ENCODE measurements around the gene WASHC3.
"Not testable (repeated sequence)": the region's sequence is repeated elsewhere in the genome, so short reads cannot be mapped to it uniquely, and the experiment has no call there.

Gene WASHC3

GRCh38 chr12:102061560-102062418, at the start of gene WASHC3:
WASHC3 (minus strand) TSS chr12:102061991; CDS start chr12:102061962, 29 bp downstream.
- DNase-seq (ENCODE audit: low read depth in 2 of 2) = peak; percentile 92 to 93

GRCh38 chr12:102110782-102111181, 49.0 kb upstream of the WASHC3 start:
- DNase-seq (ENCODE audit: low read depth in 2 of 2) = no peak

GRCh38 chr12:102107970-102108369, 46.2 kb upstream of the WASHC3 start:
- no peak for DNase-seq (ENCODE audit: low read depth in 2 of 2)

DNA sequence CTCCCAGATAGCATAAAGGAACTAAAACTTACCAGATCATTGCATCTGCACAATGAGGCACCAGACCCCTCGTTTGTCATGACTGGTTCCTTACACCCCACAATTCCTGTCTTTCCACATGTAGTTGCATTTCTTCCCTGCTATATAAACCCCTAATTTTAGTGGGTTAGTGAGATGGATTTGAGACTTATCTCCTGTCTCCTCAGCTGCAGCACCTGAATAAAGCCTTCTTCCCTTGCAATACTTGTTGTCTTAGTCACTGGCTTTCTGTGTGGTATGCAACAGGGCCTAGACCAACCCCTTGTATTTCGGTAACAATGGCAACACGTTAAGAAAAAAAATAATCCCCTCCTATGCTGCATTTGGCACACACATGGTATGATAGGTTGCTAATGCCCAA, 45.1 kb upstream of the WASHC3 start:
- no peak for DNase-seq (ENCODE audit: low read depth in 2 of 2)

DNA sequence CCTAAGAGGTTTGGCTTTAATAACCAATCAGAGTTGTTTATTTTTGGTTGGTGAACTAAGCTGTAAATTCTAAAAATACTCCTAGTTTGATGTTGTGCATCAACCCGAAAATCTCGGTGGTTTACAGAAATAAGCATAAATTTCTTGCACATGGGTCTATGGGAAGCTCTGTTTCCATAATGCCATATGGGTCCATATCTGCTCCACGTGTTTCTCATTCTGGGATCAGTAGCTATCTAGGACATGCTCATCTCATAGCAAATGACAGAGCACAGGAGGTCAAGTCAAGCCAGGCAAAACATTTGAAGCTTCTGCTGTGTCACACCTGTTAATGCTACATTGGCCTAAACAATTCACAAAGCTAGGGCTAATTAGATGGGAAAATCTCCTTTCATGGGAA, 35.1 kb upstream of the WASHC3 start:
- DNase-seq (ENCODE audit: low read depth in 2 of 2) = no peak

DNA sequence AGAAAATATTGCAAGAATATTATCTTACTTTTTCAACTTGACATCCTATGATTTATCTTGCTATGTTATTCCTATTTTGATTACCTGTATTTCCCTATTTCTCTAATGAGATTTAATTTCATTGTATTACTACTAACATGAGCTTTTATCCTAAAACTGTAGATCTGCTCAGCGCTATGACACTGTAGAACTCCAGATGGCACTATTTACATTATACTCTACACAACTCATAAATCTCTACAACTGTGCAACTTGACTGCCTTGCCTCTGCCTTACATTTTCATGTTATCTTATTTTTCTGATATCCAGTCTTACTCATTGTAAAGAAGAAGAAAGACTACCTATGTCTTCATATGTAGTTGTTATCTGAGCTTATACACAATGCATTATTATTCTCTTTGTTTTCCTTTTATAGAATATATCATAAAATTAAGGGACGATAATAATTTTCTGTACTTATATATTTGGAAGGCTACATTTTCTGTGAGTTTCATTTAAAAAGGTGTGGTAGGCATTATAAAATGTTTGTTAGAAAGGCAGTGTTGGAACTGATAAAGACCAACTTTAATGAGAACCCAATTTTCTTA, 34.0 kb upstream of the WASHC3 start:
- no peak for DNase-seq (ENCODE audit: low read depth in 2 of 2)

- no peak for DNase-seq (ENCODE audit: low read depth in 2 of 2)
Measured at GRCh38 chr12:102093319-102093718, 31.5 kb upstream of the WASHC3 start.

DNA sequence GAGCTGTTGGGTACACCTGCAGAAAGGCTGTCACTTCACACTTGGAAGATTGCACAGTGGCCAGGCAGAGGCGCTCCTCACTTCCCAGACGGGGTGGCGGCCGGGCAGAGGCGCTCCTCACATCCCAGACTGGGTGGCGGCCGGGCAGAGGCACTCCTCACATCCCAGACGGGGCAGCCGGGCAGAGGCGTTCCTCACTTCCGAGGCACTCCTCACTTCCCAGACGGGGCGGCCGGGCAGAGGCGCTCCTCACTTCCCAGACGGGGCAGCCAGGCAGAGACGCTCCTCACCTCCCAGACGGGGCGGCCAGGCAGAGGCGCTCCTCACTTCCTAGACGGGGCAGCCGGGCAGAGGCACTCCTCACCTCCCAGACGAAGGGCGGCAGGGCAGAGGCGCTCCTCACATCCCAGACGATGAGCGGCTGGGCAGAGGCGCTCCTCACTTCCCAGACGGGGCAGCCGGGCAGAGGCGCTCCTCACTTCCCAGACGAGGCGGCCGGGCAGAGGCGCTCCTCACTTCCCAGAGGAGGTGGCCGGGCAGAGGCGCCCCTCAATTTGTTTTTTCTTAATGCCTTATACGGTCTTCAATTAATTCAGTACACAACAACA, 27.5 kb upstream of the WASHC3 start:
- DNase-seq (ENCODE audit: low read depth in 2 of 2) = not testable (repeated sequence)

DNA sequence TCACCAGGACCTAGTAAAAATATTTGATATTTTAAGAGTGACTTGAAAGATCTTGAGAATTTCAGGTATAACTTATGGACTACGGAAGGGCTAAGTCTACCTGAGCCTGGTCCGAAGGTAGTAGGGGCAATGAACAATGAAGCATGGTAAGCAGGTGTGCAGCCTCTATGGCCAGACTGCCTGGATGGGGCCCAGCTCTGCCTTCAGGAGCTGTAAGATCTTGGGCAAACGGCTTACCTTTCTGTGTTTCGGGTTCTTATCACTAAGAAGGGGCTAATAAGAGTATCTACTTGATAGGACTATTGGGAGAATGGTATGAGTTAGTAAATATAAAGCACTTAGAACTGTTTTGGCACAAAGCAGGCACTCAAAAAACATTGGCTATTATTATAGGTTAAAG, 19.1 kb upstream of the WASHC3 start:
- DNase-seq (ENCODE audit: low read depth in 2 of 2) = no peak

DNA sequence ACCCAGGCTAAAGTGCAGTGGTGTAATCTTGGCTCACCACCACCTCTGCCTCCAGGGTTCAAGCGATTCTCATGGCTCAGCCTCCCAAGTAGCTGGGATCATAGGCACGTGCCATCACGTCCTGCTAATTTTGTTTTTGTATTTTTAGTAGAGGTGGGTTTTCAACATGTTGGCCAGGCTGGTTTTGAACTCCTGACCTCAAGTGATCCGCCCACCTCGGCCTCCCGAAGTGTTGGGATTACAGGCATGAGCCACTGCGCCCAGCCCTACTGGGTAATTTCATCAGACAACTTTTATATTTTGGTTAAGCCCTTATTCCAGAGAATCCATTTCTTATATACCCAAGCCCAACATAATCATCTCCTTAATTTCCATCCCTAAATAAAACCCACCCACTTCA, 10.3 kb upstream of the WASHC3 start:
- not testable (repeated sequence) for DNase-seq (ENCODE audit: low read depth in 2 of 2)

DNA sequence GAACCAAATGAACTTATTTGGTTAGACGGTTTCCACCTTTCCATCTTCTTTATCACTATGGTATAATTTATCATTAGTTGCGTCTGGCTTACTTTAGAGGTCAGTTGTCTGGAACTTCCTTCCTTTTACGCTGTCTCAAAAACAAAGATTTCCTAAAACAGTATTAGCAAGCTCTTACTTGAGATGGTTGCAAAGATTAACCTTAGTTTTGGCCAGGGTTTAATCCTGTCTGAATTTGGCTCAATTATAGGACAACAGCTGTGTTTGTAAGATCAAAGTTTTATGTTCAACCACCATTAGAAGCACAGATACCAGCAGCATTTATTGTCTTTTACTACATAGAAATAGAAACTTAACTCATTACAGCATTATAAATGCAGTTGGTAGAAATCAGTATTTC, 7.9 kb upstream of the WASHC3 start:
- no peak for DNase-seq (ENCODE audit: low read depth in 2 of 2)

DNA sequence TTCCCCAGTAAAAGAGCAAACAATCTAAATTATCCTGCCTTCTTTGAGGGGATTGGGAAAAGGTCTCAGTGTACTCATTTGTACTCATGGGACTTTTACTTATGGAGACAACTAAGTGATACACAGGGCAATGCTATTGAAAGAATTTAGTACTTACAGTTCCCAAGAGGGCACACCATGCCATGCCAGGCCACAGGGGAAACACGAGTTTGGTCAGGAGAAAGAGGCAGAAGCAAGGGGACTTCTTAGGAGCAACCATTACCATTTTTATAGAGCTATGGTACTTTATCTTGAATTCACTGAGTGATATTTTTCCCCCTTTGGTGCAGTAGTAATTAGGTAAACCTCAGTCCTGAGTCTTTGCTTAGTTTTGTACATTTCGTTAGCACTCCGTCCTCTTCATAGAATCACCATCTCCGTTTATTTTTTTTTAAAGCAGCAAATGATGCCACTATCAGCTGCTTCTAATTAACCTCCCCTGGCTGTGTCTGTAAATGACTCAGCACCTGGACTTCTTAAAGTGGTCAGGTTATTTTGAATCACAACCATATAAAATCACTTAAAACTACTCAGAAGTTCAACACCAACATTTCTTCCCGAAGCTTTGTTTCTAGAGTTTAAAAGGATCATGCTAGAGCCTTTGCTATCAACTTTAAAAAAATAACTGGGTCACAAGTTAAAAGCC, 5.9 kb upstream of the WASHC3 start:
- no peak for DNase-seq (ENCODE audit: low read depth in 2 of 2)

GRCh38 chr12:102064476-102064875, 2.7 kb upstream of the WASHC3 start:
- DNase-seq (ENCODE audit: low read depth in 2 of 2) = no peak

DNA sequence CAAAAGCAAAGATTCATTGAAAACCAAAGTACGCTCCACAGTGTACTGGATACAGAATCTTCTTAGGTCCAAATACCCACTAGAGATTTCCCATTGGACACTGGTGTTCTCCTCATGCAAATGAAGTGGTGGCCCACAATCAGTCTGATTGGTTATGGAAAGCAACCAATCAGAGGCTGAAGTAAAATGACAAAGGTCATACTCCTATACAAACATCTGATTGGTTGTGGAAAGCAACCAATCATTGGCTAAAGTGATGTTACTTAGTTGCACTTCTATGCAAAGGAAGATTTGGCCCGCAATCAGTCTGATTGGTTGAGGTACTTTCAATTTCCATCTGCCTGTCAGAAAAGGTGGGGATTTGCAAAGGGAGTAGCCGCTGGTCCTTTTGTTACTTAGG, 1.3 kb upstream of the WASHC3 start:
- no peak for DNase-seq (ENCODE audit: low read depth in 2 of 2)

DNA sequence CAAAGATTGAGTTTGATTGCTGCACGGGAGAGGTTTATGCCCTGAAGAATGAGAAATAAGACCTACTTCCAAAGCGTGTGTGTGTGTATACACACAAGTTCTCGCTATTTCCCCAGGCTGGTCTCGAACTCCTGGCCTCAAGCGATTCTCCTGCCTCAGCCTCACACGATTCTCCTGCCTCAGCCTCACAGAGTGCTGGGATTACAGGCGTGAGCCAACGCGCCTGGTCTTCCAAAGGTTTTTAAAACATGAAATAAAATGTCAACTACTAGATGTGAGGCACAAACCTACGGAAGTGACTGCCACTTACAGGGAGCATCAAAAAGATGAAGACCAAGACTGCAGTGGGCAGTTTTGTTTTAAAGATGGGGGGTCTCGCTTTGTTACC, 622 bp upstream of the WASHC3 start:
- no peak for DNase-seq (ENCODE audit: low read depth in 2 of 2)

- DNase-seq (ENCODE audit: low read depth in 2 of 2) = no peak
Measured at GRCh38 chr12:102061096-102061559, 663 bp downstream of the WASHC3 start.

DNA sequence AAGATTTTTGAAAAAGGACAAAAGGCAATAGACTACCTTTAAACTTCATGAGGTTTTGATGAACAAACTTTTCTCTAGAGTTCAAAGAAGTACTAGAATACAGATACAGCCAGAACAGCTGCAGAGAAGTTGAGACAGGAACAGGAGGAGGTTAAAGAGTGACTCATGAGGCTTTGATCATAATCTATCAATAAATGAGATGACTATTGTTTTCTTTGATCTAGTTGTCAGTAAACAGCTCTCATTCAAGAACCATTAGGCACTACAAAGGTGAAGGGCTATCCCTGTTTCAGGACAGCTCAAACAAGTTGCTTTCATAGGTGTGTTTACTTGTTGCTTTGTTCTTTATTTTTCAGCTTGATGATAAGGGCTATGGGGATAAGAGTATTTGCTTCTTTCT, 2.4 kb downstream of the WASHC3 start:
- DNase-seq (ENCODE audit: low read depth in 2 of 2) = no peak

DNA sequence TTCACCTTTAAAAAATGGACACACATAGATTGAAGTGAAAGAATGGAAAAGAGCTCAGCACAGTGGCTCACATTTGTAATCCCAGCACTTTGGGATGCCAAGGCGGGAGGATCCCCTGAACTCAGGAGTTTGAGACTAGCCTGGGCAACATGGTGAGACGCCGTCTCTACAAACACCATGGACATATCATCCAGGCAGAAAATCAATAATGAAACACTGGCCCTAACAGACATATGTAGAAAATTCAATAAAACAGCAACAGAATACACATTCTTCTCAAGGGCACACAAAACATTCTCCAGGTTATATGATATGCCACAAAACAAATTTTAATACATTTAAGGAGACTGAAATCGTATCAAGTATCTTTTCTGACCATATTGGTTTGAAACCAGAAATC, 7.4 kb downstream of the WASHC3 start:
- no peak for DNase-seq (ENCODE audit: low read depth in 2 of 2)

GRCh38 chr12:102053062-102053349, 8.8 kb downstream of the WASHC3 start:
- no peak for DNase-seq (ENCODE audit: low read depth in 2 of 2)

DNA sequence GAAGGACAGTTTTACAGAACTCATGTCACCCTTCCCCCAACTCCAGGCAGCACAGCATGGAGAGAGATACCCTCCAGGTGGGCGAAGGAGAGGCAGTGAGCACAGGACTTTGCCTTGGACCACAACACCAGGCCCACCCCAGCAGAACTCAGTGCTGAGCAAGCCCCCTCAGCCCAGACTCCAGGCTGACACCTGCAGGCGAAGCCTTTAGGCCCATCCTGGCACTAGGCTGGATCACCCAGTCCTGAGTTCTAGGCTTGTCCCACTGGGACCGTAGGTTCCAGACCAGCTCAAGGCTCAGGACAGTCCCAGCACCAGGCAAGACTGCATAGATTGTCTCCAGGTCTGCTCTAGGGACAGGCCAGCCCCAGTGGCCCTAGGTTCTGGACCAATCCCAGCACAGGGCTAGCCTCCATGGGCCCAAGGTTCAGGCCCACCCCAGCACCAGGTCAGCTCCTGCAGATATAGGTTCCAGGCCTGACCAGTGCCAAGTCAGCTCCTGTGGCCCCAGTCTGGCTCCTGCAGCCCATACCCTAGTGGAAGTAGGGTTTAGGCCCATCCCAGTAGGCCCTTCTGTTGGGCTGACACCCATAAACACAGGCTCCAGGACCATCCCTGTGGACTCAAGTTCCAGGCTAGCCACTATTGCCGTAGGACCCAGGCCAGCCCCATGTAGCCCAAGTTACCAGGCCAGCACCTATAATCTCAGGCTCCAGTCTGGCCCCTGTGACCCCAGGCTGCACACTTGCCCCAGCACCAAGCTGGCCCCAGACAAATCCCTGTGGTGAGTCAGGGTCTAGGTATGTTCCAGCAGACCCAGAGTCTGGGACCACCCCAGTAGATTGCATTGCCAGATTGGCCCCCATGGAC, 9.4 kb downstream of the WASHC3 start:
- DNase-seq (ENCODE audit: low read depth in 2 of 2) = no peak

- DNase-seq (ENCODE audit: low read depth in 2 of 2) = no peak
Measured at GRCh38 chr12:102051431-102051965, 10.3 kb downstream of the WASHC3 start.
